NCI-H748 (cell line): ENCODE results near the gene KCNJ3.

Experiments
- DNase-seq: peaks from one replicate; lab custom pipeline; 2025; ENCODE audit not compliant: unreplicated experiment; lab: John Stamatoyannopoulos, UW

The KCNJ3 gene, protein sequence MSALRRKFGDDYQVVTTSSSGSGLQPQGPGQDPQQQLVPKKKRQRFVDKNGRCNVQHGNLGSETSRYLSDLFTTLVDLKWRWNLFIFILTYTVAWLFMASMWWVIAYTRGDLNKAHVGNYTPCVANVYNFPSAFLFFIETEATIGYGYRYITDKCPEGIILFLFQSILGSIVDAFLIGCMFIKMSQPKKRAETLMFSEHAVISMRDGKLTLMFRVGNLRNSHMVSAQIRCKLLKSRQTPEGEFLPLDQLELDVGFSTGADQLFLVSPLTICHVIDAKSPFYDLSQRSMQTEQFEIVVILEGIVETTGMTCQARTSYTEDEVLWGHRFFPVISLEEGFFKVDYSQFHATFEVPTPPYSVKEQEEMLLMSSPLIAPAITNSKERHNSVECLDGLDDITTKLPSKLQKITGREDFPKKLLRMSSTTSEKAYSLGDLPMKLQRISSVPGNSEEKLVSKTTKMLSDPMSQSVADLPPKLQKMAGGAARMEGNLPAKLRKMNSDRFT

DNA sequence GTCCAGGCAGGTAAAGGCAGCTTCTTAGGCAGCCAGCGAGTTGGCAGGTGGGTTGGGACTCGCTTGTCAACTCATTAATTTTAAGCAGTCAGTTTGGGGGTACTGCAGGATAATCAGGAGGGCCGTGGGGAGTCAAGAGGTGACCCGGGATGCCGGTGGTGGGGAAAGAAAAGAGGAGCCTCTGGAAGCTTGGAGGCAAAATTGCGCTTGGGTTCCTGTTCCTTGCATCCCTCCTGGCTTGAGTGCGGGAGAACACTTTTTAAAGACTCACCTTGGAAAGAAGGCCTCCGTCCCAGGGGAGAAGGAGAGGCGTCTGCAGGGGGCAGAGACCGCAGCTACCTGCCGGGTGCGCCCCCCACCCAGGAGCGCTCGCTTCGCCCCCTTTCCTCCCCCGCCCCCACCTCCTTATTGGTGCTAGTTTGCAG is at the start of gene KCNJ3:
Gene KCNJ3 (plus strand): TSS at position 400 of the 425 bp plus-strand sequence. CDS start 81 bp downstream, outside the sequence.
- DNase-seq: peak; percentile 80

DNA sequence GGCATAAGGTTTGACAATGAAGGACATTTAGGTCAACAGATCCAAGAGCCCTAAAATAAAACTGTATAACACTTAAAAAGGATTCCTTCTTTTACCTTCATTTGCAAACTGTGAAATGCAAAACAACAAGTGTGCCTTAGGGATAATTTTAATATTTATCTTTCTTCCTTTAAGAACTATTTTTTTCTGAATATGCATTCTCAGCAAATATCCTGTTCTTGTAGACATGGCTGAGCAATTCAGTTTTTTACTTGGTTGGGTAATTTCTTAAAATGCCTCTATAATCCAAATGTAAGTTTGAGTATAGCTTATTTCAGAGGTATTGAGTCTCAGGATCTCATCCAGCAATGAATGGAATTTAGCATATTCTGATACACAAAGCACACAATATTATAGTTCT is 43.0 kb upstream of the KCNJ3 start:
- no peak for DNase-seq

DNA sequence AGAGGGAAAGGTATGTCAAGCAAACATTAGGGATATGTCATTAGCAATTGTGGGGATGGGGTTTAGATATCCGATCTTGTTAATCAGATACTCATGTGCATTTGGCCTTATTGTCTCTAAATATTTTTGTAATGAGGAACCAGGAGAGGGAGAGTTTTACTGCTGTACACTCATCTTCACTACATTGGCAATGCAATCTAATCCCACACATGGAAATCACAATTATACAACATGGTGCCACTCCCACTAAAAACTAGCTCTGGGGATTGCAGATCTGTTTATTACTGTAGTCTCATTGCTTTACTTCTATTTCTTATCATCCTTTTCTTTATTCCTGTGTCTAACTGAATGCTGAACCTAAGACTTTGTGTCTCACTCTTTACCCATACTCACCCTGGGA is 39.6 kb upstream of the KCNJ3 start:
- DNase-seq: no peak

DNA sequence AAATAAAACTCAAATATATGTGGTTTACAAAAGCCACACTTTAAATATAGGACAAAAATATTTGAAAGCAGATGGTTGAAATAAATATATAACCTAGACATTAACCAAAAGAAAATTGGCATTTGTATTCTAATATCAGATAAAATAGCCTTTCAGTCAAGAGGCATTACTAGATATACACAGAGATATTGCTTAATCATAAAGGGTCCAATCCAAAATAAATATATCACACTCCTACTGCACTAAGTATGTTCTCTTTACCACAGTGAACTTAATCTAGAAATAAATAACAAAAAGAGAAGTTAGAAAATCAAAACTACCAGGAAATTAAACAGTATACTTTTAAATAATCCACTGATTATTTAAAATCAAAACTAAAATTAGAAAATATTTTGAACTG is 34.2 kb upstream of the KCNJ3 start:
- DNase-seq: no peak

DNA sequence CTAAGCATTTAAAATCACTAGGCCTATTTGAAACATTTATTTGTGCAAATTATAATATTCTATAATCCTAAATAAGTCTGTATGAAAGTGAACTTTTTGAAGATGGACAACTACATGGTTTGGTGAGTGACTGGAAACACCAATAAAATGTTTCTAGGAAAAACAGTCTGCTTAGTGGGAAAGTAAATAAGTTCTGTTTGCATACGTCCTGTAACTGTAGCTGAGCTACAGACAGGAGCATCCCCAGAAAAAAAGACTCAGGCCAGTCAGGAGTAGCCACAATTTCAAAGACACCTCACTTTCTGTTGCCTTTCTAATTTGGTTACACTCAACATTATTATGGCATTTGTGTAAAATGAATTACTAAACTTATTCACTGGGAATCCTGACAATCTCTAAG is 28.4 kb upstream of the KCNJ3 start:
- peak; percentile 47 for DNase-seq

DNA sequence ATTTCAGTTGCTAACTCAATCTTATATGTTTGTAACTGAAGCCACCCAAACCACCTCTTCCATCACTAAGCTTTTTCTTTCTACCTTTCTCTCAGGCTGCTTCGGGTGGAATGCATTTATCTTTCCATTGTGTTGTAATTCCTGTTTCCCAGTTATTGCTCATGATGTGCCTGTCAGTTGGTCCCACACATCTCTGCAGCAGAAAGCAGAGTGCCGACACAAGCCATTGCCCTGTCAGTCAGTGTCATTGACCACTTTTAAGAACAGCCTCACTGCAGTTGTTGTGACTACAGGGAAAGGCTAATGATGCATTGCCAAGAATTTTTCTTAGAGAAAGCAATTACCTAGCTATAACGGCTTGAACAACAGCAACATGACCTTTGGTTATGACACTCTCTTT is 24.8 kb upstream of the KCNJ3 start:
- DNase-seq: peak; percentile 78

DNA sequence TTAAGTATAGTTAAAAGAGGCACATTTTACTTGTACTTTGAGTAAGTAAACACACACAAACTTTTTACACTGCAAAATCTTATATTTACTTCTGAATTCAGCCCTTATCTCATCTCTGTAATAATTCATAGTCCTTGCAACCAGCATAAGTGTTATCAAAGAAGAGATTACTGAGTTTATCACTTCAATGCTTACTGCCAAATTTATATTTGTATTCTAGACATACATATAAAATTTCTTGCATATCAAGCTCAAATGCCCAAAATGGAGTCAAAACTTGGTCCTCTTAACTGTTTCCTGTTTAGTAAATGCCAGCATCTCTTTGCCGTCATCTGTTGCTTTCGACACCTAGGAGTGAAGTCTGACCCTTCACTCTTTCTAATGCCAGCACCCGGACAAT is 21.1 kb upstream of the KCNJ3 start:
- no peak for DNase-seq

DNA sequence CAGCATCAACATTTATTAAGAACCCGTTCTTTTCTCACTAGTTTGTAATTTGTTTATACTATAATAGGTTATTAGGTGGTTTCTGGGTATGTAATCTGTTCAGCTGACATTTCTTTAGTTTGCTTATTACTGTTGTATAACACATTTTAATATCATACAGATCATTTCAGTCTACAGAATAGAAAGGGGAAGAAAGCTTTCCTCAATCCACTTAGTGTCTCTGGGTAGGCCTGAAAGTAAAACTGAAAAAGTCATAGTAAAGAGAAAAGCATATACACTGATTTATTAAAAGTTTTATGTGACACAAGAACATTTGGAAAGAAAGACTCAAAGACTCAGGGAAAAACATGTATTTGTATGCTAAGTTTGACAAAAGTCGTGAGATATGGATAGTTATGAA is 16.8 kb upstream of the KCNJ3 start:
- DNase-seq: no peak

DNA sequence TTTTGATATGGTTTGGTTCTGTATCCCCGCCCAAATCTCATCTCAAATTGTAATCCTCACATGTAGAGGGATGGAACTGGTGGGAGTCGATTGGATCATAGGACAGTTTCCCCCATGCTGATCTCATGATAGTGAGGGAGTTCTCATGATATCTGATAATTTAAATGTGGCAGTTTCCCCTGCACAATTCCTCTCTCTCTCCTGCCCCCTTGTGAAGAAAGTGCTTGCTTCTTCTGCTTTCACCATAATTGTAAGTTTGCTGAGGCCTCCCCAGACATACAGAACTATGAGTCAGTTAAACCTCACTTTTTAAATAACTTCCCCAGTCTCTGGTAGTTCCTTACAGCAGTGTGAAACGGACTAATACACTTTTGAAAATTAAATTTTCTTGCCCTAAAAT is 12.3 kb upstream of the KCNJ3 start:
- DNase-seq: no peak

DNA sequence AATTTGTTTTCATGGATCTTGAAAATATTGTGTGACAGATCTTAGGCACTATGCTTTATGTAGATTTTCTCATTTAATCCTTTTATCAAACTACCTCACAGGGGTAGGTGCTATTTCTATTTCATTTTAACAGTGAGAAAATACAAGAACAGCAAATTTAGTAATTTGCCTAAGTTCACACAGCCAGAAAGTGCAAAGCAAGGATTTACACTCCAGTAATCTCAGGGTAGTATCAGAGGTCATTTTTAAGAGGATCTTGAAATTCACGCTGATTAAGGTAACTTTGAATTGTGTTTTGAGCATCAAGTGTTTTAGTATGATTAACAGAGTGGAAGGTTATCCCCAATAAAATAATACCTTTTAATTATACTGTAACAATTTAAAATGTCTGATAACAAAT is 10.1 kb upstream of the KCNJ3 start:
- no peak for DNase-seq

DNA sequence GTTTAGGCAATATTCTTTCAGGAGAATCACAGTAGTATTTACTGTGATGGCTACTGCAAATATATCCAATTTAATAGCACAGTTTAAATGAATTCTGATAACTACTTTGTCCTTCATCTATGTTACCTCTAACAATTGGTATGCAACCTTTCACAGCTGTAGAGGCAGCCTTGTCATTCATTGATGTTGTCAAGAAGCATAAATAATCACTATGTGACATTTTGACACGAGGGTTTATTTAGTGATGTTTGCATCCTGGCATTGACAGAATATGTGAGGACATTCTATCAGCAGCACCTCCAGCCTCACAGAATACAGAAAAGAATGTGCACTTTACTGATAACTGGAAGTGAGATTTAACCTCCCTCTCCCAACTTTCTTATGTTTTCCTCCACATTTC is 9.3 kb upstream of the KCNJ3 start:
- DNase-seq: no peak

DNA sequence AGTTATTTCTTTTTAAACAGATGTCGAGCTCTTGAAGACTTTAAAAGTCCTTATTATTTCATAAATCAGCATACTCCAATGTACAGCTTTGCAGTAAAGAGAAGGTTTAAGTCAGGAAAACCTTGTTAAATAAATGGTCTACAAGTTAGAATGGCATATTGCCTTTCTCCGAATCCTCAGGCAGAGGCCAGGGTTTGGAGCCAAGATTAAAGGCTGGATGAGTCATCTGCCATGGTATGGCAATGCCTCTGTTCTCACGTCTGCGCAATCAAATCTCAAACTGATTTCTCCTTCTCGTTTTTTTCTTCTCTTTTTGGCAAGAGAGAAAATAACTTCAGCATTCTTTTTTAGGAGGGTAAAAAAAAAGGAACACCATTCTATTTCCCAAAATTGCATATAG is 5.6 kb upstream of the KCNJ3 start:
- DNase-seq: no peak

DNA sequence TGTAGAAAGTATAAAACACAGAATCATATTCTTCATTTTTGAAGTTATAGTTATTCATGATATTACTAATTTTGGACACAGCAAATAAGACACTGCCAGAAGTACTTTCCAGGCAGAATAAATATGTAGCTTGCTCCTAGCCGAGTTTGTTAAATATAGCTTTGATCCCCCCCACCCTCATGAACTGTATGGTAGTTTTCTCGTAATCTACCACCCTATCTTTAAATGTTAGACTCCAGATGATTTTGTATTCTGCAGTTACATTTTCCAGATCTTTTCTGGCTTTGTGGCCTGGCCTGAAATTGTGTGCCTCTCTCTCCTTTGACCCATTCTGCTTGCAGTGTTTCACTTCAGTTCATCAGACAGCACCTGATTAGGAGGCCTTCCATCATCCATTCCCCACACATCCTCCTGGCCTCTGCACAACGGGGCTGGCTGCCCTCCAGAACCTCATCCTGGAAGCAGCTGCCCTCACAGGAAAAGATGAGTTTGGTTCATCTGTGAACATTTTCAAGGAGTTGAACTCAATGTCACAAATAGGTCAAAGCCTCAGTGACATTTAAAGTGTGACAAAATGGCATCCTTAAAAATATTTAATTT is 4.7 kb upstream of the KCNJ3 start:
- DNase-seq: no peak

DNA sequence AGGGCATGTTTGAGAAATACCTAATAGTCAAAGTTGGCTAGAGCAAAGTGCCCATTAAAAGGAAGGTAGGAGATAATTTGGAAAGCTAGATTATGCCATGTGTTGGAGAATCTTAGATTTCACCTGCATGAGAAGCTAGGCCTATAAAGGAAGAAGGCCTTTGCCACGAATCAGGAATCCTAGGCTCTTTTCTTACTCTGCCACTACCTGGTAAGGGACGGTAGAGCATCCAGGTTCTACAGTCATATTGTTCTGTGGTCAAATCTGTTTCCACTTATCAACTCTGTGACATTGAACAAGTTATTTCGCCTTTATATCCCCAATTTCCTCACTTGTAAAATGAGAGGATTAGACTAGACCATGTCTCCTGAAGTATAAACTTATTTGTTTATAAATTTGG is 3.6 kb upstream of the KCNJ3 start:
- peak; percentile 41 for DNase-seq

DNA sequence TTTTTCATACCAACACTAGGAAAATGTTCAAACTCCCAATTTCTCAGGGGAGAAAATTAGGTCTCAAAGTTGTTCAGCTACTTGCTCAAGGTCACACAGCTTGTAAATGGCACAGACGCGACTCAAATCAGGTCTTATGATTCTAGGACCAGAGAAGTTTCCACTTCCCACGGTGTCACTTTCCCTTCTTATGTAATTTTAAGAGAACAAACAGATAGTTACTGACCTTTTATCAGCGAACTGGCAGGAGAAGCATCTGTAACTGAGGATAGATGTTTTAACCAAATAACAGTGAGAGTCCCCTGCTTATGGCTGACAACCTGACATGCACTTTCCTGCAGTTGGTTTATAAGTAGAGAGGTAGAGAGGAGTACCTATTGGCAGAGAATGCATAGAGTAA is 2.1 kb upstream of the KCNJ3 start:
- peak; percentile 59 for DNase-seq

DNA sequence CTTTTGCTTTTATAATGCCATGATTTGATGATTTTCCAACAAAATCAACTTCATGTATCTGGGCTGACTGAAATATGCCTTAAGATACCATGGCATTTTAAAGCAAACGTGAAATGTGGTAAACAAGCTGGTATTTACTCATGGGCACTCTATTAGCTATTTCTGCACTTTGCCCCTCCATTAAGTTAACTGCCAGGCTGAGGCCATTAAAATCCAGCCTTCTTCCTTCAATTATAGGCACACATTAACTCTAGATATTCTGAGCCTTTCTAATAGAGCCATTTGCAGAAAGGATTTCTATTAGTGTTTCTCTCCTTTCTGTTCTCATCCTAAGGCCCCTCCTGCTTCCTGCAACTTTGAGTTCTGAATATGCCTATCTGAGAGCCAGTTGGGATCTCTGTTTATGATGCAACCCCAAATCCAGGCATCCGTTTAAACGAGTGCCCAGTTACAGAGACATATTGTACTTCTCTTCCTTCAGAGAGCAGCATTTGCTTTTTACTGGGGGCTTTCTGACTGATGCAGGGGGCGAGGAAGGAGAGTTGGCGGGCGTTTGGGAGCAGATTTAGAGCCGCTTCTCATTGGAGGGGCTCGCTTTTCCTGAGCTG is 1.6 kb upstream of the KCNJ3 start:
- peak; percentile 82 for DNase-seq

DNA sequence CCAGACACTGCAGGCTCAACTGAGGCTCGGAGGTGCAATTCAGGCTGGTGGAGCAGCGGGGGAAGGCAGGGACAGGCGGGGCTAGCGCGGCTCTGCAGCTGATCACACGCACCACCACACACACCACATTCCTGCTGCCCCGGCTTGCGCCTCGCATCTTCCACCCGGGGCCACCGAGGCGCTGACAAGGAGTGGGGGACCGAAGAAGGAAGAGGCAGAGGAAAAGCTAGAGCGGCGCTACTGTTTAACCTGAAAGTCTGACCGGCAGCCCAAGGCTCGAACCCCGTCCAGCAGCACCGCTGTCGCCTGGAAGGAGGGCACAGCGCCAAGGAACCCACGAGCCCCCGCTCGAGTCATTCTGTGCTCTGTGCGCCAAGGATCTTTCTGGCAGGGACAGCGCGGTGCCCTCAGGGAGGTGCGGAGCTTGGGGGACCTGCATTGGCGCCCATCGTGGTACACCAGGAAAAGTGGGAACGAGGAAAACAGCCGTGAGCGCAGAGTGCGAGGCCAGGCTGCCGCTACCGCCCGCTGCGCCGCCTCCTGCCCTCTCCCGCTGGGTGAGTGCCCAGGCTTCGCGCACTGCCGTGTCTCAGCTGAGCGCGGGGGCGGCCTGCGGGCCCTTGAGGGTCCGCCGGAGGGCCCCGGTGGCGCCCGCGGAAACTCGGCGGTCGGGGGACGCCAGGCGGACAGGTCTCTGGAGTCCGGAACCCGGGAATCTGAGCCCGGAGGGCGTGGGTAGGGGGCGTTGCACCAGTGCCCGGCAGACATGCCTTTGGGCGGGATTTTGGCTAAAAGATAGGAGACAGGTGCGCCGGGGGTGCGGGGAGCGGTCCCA is 860 bp upstream of the KCNJ3 start:
- peak; percentile 88 for DNase-seq

DNA sequence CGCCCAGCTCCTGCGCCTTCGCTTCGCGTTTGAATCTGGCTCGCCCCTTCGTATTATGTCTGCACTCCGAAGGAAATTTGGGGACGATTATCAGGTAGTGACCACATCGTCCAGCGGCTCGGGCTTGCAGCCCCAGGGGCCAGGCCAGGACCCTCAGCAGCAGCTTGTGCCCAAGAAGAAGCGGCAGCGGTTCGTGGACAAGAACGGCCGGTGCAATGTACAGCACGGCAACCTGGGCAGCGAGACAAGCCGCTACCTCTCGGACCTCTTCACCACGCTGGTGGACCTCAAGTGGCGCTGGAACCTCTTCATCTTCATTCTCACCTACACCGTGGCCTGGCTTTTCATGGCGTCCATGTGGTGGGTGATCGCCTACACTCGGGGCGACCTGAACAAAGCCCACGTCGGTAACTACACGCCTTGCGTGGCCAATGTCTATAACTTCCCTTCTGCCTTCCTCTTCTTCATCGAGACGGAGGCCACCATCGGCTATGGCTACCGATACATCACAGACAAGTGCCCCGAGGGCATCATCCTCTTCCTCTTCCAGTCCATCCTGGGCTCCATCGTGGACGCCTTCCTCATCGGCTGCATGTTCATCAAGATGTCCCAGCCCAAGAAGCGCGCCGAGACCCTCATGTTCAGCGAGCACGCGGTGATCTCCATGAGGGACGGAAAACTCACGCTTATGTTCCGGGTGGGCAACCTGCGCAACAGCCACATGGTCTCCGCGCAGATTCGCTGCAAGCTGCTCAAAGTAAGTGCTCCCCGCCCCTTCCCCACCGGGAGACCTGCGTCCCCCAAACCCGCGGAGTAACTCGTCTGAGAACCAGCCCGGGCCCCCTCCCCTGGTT is 453 bp downstream of the KCNJ3 start:
- peak; percentile 90 for DNase-seq

DNA sequence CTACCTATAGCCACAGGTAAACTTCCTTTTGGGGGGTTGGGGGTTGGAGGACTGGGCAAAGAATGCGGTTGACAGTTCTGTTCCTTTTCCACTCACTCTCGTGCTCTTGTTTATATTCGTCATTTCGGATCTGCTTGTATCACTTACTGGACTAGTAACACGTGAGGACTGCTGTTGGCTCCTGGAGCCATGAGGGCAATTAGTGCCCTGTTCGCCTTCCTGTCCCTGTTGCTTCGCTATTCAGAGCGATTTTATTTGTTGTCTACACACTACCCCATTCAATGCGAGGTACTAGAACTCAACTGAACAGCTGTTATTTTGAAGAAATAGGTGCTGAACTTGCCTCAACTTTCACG is 1.1 kb downstream of the KCNJ3 start:
- DNase-seq: peak; percentile 97

DNA sequence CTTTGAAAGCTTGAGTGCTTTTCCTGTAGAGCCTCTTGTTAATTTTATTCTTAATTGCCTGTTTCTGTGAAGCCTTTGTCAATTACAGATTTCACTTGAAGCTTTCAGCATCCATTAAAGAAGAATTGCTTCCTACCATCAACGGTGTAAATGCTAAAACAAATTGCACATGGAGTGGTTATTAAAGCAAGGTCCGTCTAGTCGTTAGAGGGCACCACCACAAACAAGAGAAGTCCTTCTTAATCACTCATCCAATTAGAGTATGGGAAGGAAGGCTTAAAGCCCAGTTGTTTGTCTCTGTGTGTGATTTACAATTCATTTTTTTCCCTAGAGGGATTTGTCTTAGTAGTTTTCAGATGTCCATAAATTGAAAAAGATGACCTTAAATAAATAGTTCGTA is 1.6 kb downstream of the KCNJ3 start:
- DNase-seq: peak; percentile 97
